Fibroblast of lung (primary cell): ENCODE data around the gene SMTNL1. TPM values are rescaled to one million over a fixed set of nuclear protein-coding genes. Genes with fewer than 3 reads are reported as not detected.

Source experiments
- DNase-seq, 2 donors: peaks; one replicate each; pipeline versions ENCODE4 v3.0.0 to v3.0.0-alpha.2; 2010; ENCODE audit warnings: low read depth in 2 of 2
- H2AFZ ChIP-seq: 2 replicates; pipeline ENCODE4 v1.5.1; 2012; ENCODE audit warnings: low read length, control low read depth, inconsistent platforms
- H3K27ac ChIP-seq: 2 replicates; pipeline ENCODE4 v1.5.1; 2011; ENCODE audit warnings: low read length, control low read depth; ENCODE audit not compliant: insufficient read depth
- H3K27me3 ChIP-seq: 2 replicates; pipeline ENCODE4 v1.5.1; 2011; ENCODE audit warnings: mild to moderate bottlenecking, low read length; ENCODE audit not compliant: control insufficient read depth, insufficient read depth
- H3K36me3 ChIP-seq: 2 replicates; pipeline ENCODE4 v1.5.1; 2011; ENCODE audit warnings: low read length; ENCODE audit not compliant: control insufficient read depth, insufficient read depth
- H3K4me1 ChIP-seq: 2 replicates; pipeline ENCODE4 v1.5.1; 2011; ENCODE audit warnings: low read length; ENCODE audit not compliant: control insufficient read depth, insufficient read depth; ENCODE audit errors: extremely low read depth
- H3K4me2 ChIP-seq: 2 replicates; pipeline ENCODE4 v1.5.1; 2011; ENCODE audit warnings: low read length, control low read depth; ENCODE audit not compliant: insufficient read depth; ENCODE audit errors: extremely low read depth
- H3K4me3 ChIP-seq, 4 experiments: fragments of 200-600 bp in 1 of 4; sonication (generic) in 1 of 4; replicated peaks in 1 of 4; 2 replicates each; pipeline ENCODE4 v1.5.1; 2011 to 2016; ENCODE audit warnings: low read length in 4 of 4, low read depth in 3 of 4, mild to moderate bottlenecking in 3 of 4, control low read depth in 2 of 4, inconsistent platforms in 1 of 4, mixed read lengths in 1 of 4; ENCODE audit not compliant: insufficient read depth in 1 of 4; ENCODE audit errors: control extremely low read depth in 1 of 4
- H3K79me2 ChIP-seq: 2 replicates; pipeline ENCODE4 v1.5.1; 2012; ENCODE audit warnings: mild to moderate bottlenecking, low read length, inconsistent platforms; ENCODE audit not compliant: control insufficient read depth, insufficient read depth
- H3K9ac ChIP-seq: 2 replicates; pipeline ENCODE4 v1.5.1; 2011; ENCODE audit warnings: mild to moderate bottlenecking, low read length, control low read depth; ENCODE audit not compliant: insufficient read depth
- H3K9me3 ChIP-seq: 2 replicates; pipeline ENCODE4 v1.5.1; 2012; ENCODE audit warnings: low read depth, low read length; ENCODE audit not compliant: control insufficient read depth, insufficient read depth
- H4K20me1 ChIP-seq: 2 replicates; pipeline ENCODE4 v1.5.1; 2011; ENCODE audit warnings: low read length; ENCODE audit not compliant: control insufficient read depth, insufficient read depth; ENCODE audit errors: extremely low read depth
- EZH2 ChIP-seq: IDR thresholded peaks from 2 replicates; pipeline ENCODE4 v1.5.1; 2012; ENCODE audit warnings: low read length, control low read depth, mild to moderate bottlenecking; ENCODE audit errors: missing control alignments
- polyA plus RNA-seq, 2 donors: library from polyadenylated mRNA; depleted of rRNA in 1 of 2; stranded (reverse) in 1 of 2; unstranded in 1 of 2; fragments of >200 nt; gene quantifications; 2 replicates each; pipeline ENCODE4 v1.2.1, GENCODE V29; 2011 to 2012; ENCODE audit warnings: missing spikeins in 1 of 2
- total RNA-seq: library from RNA; depleted of rRNA; stranded (reverse); fragments of >200 nt; gene quantifications from 2 replicates; pipeline ENCODE4 v1.2.1, GENCODE V29; 2014
- TF ChIP-seq, protein P1 (sequence below), 2 donors: IDR thresholded peaks in 1 of 2; conservative IDR thresholded peaks in 1 of 2; 1 replicate in 1 of 2; 2 replicates in 1 of 2; pipeline ENCODE4 v1.5.1; 2011 to 2012; ENCODE audit warnings: low read length in 2 of 2, control low read depth in 1 of 2, inconsistent platforms in 1 of 2, low read depth in 1 of 2, mild to moderate bottlenecking in 1 of 2

SMTNL1 gene
- total and polyA plus RNA-seq, 2 donors (not counting 1 experiment from before 2014, with no cell fraction given): not detected

- Histone ChIP-seq H3K9ac (no peak overlapping the region), H4K20me1 (no peaks in the 10 kb centered on the region), H3K27ac (no peak overlapping the region), H3K4me3 (no peak overlapping the region), H3K27me3 (no peaks in the 10 kb centered on the region), H3K79me2 (no peaks in the 10 kb centered on the region), H3K4me2 (no peak overlapping the region), H2AFZ (no peak overlapping the region), H3K4me1 (peaks cover 7% of the 10 kb centered on the region), H3K9me3 (no peaks in the 10 kb centered on the region), H3K36me3 (peaks cover 4% of the 10 kb centered on the region)
- DNase-seq: no peak
- TF ChIP-seq, protein P1, sequence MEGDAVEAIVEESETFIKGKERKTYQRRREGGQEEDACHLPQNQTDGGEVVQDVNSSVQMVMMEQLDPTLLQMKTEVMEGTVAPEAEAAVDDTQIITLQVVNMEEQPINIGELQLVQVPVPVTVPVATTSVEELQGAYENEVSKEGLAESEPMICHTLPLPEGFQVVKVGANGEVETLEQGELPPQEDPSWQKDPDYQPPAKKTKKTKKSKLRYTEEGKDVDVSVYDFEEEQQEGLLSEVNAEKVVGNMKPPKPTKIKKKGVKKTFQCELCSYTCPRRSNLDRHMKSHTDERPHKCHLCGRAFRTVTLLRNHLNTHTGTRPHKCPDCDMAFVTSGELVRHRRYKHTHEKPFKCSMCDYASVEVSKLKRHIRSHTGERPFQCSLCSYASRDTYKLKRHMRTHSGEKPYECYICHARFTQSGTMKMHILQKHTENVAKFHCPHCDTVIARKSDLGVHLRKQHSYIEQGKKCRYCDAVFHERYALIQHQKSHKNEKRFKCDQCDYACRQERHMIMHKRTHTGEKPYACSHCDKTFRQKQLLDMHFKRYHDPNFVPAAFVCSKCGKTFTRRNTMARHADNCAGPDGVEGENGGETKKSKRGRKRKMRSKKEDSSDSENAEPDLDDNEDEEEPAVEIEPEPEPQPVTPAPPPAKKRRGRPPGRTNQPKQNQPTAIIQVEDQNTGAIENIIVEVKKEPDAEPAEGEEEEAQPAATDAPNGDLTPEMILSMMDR (conservative IDR thresholded peaks at IDR 0.05 in 1 of 2, IDR thresholded peaks at IDR 0.05 in 1 of 2; ENCODE audit: low read depth in 1 of 2, low read length in 2 of 2): no peak
- no peak for TF ChIP-seq EZH2
Observed at GRCh38 chr11:57500926-57501325, 36.5 kb upstream of the SMTNL1 start.

DNA sequence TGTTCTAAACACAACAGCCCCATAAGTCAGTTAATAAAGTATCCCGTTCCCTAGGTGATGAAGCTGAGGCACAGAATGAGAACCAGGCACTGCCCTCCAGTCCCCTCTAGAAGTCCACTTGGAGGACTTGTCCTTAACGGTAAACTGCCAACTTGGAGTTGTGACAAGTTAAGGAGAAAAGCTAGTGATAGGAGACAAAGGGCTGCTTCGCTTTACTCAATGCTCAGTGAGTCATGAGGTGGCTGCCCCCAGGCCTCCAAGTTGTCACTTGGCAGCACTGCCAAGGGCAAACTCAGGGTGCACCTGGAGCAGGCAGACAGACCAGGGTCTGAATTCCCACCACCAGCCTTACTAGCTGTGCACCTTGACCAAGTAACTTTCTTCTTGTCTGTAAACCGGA lies 35.4 kb upstream of the SMTNL1 start:
- Histone ChIP-seq H3K9ac (no peak overlapping the region), H3K9me3 (no peaks in the 10 kb centered on the region), H3K27ac (no peak overlapping the region), H3K36me3 (peaks cover 4% of the 10 kb centered on the region), H3K4me3 (no peak overlapping the region), H2AFZ (no peak overlapping the region), H4K20me1 (no peaks in the 10 kb centered on the region), H3K4me1 (peaks cover 7% of the 10 kb centered on the region), H3K27me3 (no peaks in the 10 kb centered on the region), H3K4me2 (no peak overlapping the region), H3K79me2 (no peaks in the 10 kb centered on the region)
- TF ChIP-seq EZH2: no peak
- TF ChIP-seq, protein P1 (conservative IDR thresholded peaks at IDR 0.05 in 1 of 2, IDR thresholded peaks at IDR 0.05 in 1 of 2; ENCODE audit: low read depth in 1 of 2, low read length in 2 of 2): no peak
- peak in 1 of 2 donors; percentile 8 for DNase-seq

DNA sequence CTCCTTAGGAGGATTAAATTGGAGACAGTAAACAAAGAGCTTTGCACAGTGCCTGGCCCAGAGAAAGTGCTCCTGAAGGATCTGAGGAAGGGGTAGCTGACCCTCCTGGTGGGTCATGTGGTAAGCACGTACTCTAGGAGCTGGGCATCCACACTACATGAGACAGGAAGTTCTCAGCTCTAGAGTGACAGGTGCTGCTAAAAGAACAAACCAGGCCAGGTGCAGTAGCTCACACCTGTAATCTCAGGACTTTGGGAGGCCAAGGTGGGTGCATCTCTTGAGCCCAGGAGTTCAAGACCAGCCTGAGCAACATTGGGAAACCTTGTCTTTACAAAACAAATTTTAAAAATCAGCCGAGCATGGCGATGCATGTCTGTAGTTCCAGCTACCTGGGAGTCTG lies 35.0 kb upstream of the SMTNL1 start:
- TF ChIP-seq, protein P1 (conservative IDR thresholded peaks at IDR 0.05 in 1 of 2, IDR thresholded peaks at IDR 0.05 in 1 of 2; ENCODE audit: low read depth in 1 of 2, low read length in 2 of 2): no peak
- no peak for TF ChIP-seq EZH2
- H2AFZ ChIP-seq: no peak overlapping the region
- H4K20me1 ChIP-seq: no peaks in the 10 kb centered on the region
- H3K9ac ChIP-seq: no peak overlapping the region
- no peaks in the 10 kb centered on the region for H3K79me2 ChIP-seq
- H3K27me3 ChIP-seq: no peaks in the 10 kb centered on the region
- H3K9me3 ChIP-seq: no peaks in the 10 kb centered on the region
- H3K4me2 ChIP-seq: no peak overlapping the region
- H3K4me1 ChIP-seq: peaks cover 7% of the 10 kb centered on the region
- H3K4me3 ChIP-seq: no peak overlapping the region
- peaks cover 4% of the 10 kb centered on the region for H3K36me3 ChIP-seq
- no peak overlapping the region for H3K27ac ChIP-seq
- DNase-seq: no peak
